OCI-LY3 (cell line): ENCODE measurements around the gene DAB2.

ENCODE experiments used
- EZH2phosphoT487 ChIP-seq: fragments of 200-600 bp; shearing (Covaris generic); IDR thresholded peaks from 2 replicates; pipeline ENCODE4 v1.6.1; 2018; ENCODE audit warnings: antibody characterized with exemption, mixed run types, low read depth
- TF ChIP-seq, protein P1 (sequence below): fragments of 200-600, 300-600 bp; sonication (generic); IDR thresholded peaks from 2 replicates; pipeline ENCODE4 v1.5.1; 2014; ENCODE audit warnings: antibody characterized with exemption, low read length, low read depth

DNA sequence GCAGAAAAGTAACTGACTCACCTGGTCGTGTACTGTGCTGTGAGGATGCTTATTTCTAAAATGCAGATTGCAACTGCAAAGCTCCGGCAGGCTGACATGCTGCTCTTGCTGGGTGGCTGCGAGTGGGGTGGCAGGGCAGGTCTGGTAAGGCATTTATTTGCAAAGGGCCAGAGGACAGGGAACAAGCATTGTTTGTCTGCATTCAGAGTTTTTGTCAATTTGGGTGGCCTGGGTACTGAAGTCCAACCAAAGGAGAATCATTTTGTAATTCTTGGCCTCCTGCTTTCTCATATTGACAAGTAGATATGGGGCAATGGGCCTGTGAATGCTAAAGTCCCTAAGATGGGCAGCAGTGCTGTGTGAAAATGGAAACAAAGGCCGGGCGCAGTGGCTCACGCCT is 60.4 kb downstream of the DAB2 start, which contains the start of gene C9:
- TF ChIP-seq, protein P1, sequence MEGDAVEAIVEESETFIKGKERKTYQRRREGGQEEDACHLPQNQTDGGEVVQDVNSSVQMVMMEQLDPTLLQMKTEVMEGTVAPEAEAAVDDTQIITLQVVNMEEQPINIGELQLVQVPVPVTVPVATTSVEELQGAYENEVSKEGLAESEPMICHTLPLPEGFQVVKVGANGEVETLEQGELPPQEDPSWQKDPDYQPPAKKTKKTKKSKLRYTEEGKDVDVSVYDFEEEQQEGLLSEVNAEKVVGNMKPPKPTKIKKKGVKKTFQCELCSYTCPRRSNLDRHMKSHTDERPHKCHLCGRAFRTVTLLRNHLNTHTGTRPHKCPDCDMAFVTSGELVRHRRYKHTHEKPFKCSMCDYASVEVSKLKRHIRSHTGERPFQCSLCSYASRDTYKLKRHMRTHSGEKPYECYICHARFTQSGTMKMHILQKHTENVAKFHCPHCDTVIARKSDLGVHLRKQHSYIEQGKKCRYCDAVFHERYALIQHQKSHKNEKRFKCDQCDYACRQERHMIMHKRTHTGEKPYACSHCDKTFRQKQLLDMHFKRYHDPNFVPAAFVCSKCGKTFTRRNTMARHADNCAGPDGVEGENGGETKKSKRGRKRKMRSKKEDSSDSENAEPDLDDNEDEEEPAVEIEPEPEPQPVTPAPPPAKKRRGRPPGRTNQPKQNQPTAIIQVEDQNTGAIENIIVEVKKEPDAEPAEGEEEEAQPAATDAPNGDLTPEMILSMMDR, result no peak
- TF ChIP-seq EZH2phosphoT487, result no peak
